GM18868 (cell line): ENCODE data around the gene PRKAG2.

ENCODE experiments used
- ATAC-seq: cut with Tn5 transposase; IDR thresholded peaks from one replicate; pipeline ENCODE4 v1.9.1; 2021; ENCODE audit warnings: mild to moderate bottlenecking, moderate library complexity; ENCODE audit not compliant: unreplicated experiment

Gene PRKAG2

GRCh38 chr7:151719031-151719896 is 157.7 kb downstream of the PRKAG2 start:
- no peak for ATAC-seq

GRCh38 chr7:151717918-151718317 is 159.0 kb downstream of the PRKAG2 start:
- no peak for ATAC-seq

- no peak for ATAC-seq
These were observed 159.5 kb downstream of the PRKAG2 start for GRCh38 chr7:151717415-151717814.

GRCh38 chr7:151716323-151716722 is 160.6 kb downstream of the PRKAG2 start:
- no peak for ATAC-seq

DNA sequence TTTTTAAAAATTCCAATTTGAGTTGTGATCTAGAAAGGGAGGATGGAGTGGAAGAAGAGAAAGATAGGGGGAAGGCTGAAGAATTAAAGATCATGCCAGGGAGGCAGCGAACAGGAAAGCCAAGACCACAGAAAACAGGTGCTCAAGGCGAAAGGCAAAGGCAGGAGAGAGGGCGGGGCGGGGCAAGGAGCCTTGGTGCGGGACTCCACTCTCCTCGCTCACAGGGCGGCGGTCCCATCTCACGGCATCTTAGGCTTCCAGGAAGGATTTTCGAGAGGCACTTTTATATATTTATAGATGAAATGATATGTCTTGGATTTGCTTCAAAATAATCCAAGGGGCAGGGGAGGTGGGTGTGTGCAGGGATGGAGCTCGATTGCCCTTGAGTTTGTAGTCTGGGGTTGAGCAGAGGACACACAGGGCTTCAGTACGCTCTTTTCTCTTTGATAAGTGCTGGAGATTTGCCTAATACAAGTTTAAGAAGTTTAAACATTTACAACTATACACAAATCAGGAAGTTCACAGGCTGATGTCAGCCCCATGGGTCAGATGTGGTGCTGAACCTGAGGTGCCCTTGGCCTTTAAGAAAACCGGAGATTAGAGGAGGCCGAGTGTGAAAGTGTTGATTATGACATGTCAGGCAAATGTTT is 161.1 kb downstream of the PRKAG2 start:
- ATAC-seq = no peak

- no peak for ATAC-seq
These were observed 162.7 kb downstream of the PRKAG2 start for GRCh38 chr7:151714201-151714600.

DNA sequence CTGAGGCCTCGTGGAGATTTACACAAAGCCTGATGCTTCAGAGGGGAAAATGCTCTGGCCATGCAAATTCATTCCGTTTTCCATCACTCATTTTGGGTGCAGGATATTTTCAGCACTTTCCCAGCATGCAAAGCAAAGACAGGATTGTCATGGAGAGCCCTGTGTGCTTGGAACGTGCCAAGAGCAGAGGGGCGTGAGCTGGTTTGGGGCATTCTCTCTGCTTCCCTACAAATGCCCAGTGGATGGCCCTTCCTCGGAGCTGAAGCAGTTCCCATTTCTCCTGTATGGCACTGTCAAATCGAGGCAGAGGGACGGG is 164.1 kb downstream of the PRKAG2 start:
- no peak for ATAC-seq

DNA sequence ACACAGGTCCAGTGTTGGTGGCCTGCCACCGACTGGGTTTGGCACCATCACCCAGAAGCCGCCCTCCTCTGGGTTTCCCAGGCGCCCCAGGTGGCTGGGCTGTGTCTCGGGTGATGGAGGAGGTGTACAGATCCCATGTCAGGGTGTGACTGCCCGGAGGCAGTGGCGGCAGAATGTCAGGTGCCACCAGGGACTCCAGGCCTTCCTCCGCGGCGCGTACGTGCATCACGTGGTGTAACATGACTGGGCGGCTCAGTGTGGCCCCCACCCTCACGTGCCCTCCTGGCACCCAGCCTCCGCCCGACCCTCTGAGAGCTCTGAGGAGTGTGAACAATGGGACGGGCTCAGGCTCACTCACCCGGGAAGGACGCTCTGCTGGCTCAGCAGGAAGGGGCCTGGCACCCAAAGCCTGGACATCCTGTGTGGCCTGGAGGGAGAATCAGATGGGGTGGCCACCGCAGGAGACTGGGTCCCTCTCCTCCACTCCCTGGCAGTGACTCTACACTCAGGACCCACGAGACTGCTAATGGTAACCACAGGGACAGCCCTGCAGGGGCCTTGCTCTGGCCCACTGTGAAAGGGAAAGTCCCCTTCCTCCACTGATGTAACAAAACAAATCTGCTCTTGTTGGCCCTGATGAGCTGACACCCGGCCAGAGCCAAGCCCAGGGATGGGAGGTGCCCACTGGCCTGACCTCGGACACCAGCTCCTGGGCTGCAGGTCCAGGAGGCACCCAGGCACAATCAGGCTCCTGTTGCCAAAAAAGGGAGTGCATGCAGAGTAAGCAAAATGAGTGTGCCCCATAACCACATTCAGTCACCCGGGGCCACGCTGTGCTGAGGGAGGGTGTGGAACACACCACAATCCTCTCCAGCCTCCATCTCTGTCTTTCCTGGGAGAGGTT is 164.8 kb downstream of the PRKAG2 start:
- no peak for ATAC-seq

DNA sequence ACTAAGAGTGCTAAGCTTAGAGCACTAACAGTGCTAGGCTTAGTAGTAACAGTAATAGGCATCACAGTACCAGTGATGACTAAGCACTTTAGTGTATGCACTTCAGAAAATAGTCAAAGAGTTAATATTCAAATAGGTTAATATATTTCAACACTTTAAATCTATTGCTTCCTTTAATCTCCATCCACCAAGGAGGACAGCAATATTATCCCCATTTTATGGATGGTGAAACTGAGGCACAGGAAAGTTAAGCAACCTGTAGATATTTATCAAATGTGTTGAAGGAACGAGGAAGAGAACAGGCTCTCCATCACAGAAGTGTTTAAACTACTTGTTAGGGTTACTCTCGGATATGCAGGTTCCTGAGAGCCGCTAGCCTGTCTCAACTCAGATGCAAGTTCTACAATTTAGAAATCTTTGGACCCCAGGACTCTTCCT is 165.5 kb downstream of the PRKAG2 start:
- ATAC-seq = no peak

- no peak for ATAC-seq
These were observed 166.1 kb downstream of the PRKAG2 start for GRCh38 chr7:151710646-151711434.

DNA sequence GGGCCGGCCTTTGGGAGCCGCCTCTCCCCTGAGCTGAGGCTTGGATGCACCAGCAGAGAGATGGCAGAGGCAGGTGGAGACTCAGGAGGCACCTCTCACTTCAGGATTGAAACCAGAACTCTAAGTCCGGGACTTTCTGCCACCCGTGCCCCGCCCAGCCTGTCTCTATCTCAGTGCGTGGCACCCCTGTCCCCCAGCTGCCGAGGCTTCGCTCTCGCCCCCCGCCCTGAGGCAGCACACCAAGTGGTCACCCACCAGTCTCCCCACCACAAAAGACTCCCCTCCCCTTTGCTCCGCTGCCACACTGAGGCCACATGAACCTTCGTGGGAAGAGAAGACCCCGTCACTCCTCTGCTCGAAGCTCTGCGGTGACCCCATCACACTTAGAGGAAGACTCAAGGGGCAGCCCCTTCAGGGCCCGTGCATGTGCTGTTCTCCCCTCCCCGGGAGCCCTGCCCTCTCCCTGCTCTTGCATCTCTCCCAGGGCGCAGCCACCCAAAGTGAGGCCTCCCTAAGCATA is 166.7 kb downstream of the PRKAG2 start:
- no peak for ATAC-seq

GRCh38 chr7:151709141-151710038 is 167.5 kb downstream of the PRKAG2 start:
- ATAC-seq = no peak

GRCh38 chr7:151708610-151709009 is 168.3 kb downstream of the PRKAG2 start:
- no peak for ATAC-seq

- ATAC-seq = no peak
These were observed 169.2 kb downstream of the PRKAG2 start for GRCh38 chr7:151707757-151708156.

- ATAC-seq = no peak
These were observed 169.8 kb downstream of the PRKAG2 start for GRCh38 chr7:151707105-151707469.

- ATAC-seq = no peak
These were observed 170.4 kb downstream of the PRKAG2 start for GRCh38 chr7:151706277-151707104.

DNA sequence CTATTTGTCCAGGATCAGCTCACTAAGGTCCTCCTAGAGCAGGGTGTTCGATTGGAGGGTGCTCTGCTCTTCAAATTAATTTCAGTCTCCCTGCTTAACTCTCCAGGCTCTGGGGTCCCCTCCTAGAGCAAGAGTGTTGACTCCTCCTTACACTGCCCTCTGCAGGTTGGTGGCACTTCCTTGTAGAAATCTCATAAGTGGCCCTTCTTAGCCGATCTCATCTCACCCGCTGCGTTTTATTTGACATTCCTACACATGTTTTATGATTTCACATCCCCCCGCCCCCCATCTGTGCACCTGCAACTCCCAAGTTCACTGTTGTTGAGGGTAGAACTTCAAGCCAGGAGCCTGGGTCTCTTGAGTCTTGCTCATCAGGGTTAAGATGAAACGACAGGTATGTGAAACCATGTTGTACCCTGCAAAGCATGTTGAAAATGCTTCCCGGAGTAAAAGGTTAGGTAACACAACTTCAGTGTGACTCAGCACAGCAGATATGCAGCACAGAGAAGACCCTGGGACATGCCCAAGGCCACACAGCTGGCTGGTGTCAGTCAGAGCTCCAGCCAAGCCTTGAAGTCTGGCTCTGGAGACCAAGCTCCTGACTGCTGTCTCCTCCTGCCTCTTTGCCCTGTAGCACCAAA is 171.2 kb downstream of the PRKAG2 start:
- ATAC-seq = no peak
